Measurements from ENCODE around the gene TRAPPC12.

The TRAPPC12 gene

DNA sequence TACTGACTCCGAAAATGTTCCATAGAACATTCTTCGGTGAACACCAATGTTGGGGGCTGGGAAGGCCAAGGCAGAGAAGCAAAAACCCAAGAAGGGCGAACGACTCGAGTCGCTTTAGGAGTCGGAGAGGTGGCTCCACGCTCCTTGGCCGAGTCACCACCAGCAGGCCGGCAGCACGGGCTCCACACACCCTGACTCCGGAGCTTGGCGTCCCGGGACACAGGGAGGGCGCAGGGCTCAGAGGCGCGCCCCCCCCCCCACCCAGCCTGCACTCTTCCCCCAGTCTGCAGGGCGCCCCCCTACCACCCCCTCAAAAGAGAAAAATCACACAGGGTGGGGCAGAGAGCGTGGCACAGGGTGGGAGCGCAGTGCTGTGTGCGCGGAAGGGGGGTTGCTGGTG, 147.4 kb downstream of the TRAPPC12 start:
- Mint-ChIP-seq H3K27me3 (no peaks in the 10 kb centered on the region), H3K9me3 (no peaks in the 10 kb centered on the region), H3K4me3 (no peak overlapping the region), H3K36me3 (ENCODE audit: low read depth) (peaks cover 3% of the 10 kb centered on the region), H3K27ac (no peak overlapping the region), H3K4me1 (ENCODE audit: low read depth) (peaks cover 4% of the 10 kb centered on the region)
- no peak for DNase-seq

- DNase-seq, result no peak
These were observed 148.6 kb downstream of the TRAPPC12 start for GRCh38 chr2:3527886-3528785.

More at GRCh38 chr2:3527886-3528785, 148.6 kb downstream of the TRAPPC12 start:
- H3K4me3 Mint-ChIP-seq, result no peak overlapping the region
- H3K27ac Mint-ChIP-seq, result no peak overlapping the region
- H3K36me3 Mint-ChIP-seq (ENCODE audit: low read depth), result peaks cover 8% of the 10 kb centered on the region
- H3K9me3 Mint-ChIP-seq, result no peaks in the 10 kb centered on the region
- H3K4me1 Mint-ChIP-seq (ENCODE audit: low read depth), result peaks cover 1% of the 10 kb centered on the region
- H3K27me3 Mint-ChIP-seq, result no peaks in the 10 kb centered on the region

All from activated T-cell treated with anti-CD3 and anti-CD28 coated beads, Interleukin-2, amount 50 U/mL, for 24 hours (primary cell).